Measurements from ENCODE around the gene KRTAP10-11.
"Not testable (repeated sequence)": the region's sequence is repeated elsewhere in the genome, so short reads cannot be mapped to it uniquely, and the experiment has no call there.

Gene KRTAP10-11

GRCh38 chr21:44637018-44637850 lies 9.0 kb upstream of the KRTAP10-11 start, which contains the start of gene KRTAP10-10:
KRTAP10-10 (plus strand) TSS chr21:44637356; CDS start chr21:44637418, 62 bp downstream.
- H3K9ac ChIP-seq (ENCODE audit: low read depth, low read length): no peak within 1 kb of the TSS
- no peaks in the 10 kb centered on the region for H3K36me3 ChIP-seq (ENCODE audit: insufficient read depth, low read length)
- H3K4me2 ChIP-seq (ENCODE audit: insufficient read depth, low read length): no peak within 1 kb of the TSS
- no peak within 1 kb of the TSS for H3K27ac ChIP-seq (ENCODE audit: low read length)
- ATAC-seq (ENCODE audit: insufficient read depth, low read depth) (no peak), DNase-seq (no peak)
- no peaks in the 10 kb centered on the region for H3K4me1 ChIP-seq (ENCODE audit: insufficient read depth, low read length)
- H4K20me1 ChIP-seq (ENCODE audit: insufficient read depth, low read length): no peaks in the 10 kb centered on the region
- TF ChIP-seq EZH2 (IDR thresholded peaks at IDR 0.05; ENCODE audit: borderline replicate concordance, low read depth, low read length, severe bottlenecking): no peak
- TF ChIP-seq, protein P1, sequence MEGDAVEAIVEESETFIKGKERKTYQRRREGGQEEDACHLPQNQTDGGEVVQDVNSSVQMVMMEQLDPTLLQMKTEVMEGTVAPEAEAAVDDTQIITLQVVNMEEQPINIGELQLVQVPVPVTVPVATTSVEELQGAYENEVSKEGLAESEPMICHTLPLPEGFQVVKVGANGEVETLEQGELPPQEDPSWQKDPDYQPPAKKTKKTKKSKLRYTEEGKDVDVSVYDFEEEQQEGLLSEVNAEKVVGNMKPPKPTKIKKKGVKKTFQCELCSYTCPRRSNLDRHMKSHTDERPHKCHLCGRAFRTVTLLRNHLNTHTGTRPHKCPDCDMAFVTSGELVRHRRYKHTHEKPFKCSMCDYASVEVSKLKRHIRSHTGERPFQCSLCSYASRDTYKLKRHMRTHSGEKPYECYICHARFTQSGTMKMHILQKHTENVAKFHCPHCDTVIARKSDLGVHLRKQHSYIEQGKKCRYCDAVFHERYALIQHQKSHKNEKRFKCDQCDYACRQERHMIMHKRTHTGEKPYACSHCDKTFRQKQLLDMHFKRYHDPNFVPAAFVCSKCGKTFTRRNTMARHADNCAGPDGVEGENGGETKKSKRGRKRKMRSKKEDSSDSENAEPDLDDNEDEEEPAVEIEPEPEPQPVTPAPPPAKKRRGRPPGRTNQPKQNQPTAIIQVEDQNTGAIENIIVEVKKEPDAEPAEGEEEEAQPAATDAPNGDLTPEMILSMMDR (IDR thresholded peaks at IDR 0.05; ENCODE audit: borderline replicate concordance, extremely low read depth, low read length, poor library complexity, severe bottlenecking): no peak
- H3K27me3 ChIP-seq (ENCODE audit: insufficient read depth, low read length, poor library complexity): no peaks in the 10 kb centered on the region
- H3K9me3 ChIP-seq (ENCODE audit: insufficient read depth, low read length, severe bottlenecking): no peaks in the 10 kb centered on the region
- no peak within 1 kb of the TSS for H3K4me3 ChIP-seq (ENCODE audit: low read depth in 1 of 2, low read length in 2 of 2)
- no peaks in the 10 kb centered on the region for H3K79me2 ChIP-seq (ENCODE audit: insufficient read depth, low read length)
- H2AFZ ChIP-seq (ENCODE audit: low read depth, low read length): no peak within 1 kb of the TSS

DNA sequence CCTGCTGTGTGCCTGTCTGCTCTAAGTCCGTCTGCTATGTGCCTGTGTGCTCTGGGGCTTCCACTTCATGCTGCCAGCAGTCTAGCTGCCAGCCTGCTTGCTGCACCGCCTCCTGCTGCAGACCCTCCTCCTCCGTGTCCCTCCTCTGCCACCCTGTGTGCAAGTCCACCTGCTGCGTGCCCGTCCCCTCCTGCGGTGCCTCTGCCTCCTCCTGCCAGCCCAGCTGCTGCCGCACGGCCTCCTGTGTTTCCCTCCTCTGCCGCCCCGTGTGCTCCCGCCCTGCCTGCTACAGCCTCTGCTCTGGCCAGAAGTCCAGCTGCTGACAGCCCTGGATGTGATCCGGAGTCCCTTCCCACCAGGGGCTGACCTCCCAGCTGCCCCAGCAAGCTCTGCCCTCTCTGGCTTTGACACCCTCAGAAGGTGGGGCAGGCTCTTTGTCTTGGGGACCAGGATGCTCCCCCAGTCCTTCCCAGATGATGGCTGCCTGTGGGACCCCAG lies 8.3 kb upstream of the KRTAP10-11 start:
- not testable (repeated sequence) for H3K27me3 ChIP-seq (ENCODE audit: insufficient read depth, low read length, poor library complexity); H3K4me2 ChIP-seq (ENCODE audit: insufficient read depth, low read length); DNase-seq; H3K27ac ChIP-seq (ENCODE audit: low read length); H3K9ac ChIP-seq (ENCODE audit: low read depth, low read length); H3K36me3 ChIP-seq (ENCODE audit: insufficient read depth, low read length); ATAC-seq (ENCODE audit: insufficient read depth, low read depth); H3K9me3 ChIP-seq (ENCODE audit: insufficient read depth, low read length, severe bottlenecking); H3K4me3 ChIP-seq (ENCODE audit: low read depth in 1 of 2, low read length in 2 of 2); H3K4me1 ChIP-seq (ENCODE audit: insufficient read depth, low read length); H2AFZ ChIP-seq (ENCODE audit: low read depth, low read length); H4K20me1 ChIP-seq (ENCODE audit: insufficient read depth, low read length); H3K79me2 ChIP-seq (ENCODE audit: insufficient read depth, low read length)

GRCh38 chr21:44638506-44639330 lies 7.5 kb upstream of the KRTAP10-11 start:
- not testable (repeated sequence) for H4K20me1 ChIP-seq (ENCODE audit: insufficient read depth, low read length); ATAC-seq (ENCODE audit: insufficient read depth, low read depth); H3K79me2 ChIP-seq (ENCODE audit: insufficient read depth, low read length); H3K4me2 ChIP-seq (ENCODE audit: insufficient read depth, low read length); H3K27me3 ChIP-seq (ENCODE audit: insufficient read depth, low read length, poor library complexity); H3K4me1 ChIP-seq (ENCODE audit: insufficient read depth, low read length); H3K27ac ChIP-seq (ENCODE audit: low read length); H3K4me3 ChIP-seq (ENCODE audit: low read depth in 1 of 2, low read length in 2 of 2); H3K36me3 ChIP-seq (ENCODE audit: insufficient read depth, low read length); H3K9ac ChIP-seq (ENCODE audit: low read depth, low read length); H2AFZ ChIP-seq (ENCODE audit: low read depth, low read length); DNase-seq; H3K9me3 ChIP-seq (ENCODE audit: insufficient read depth, low read length, severe bottlenecking)

GRCh38 chr21:44639331-44639655 lies 6.9 kb upstream of the KRTAP10-11 start:
- Histone ChIP-seq H3K4me3 (ENCODE audit: low read depth in 1 of 2, low read length in 2 of 2) (no peak overlapping the region), H3K4me1 (ENCODE audit: insufficient read depth, low read length) (no peaks in the 10 kb centered on the region), H3K79me2 (ENCODE audit: insufficient read depth, low read length) (no peaks in the 10 kb centered on the region), H3K4me2 (ENCODE audit: insufficient read depth, low read length) (no peak overlapping the region), H3K9ac (ENCODE audit: low read depth, low read length) (no peak overlapping the region), H3K27me3 (ENCODE audit: insufficient read depth, low read length, poor library complexity) (no peaks in the 10 kb centered on the region), H2AFZ (ENCODE audit: low read depth, low read length) (no peak overlapping the region), H3K36me3 (ENCODE audit: insufficient read depth, low read length) (no peaks in the 10 kb centered on the region), H3K27ac (ENCODE audit: low read length) (no peak overlapping the region), H3K9me3 (ENCODE audit: insufficient read depth, low read length, severe bottlenecking) (peaks cover 8% of the 10 kb centered on the region), H4K20me1 (ENCODE audit: insufficient read depth, low read length) (no peaks in the 10 kb centered on the region)
- TF ChIP-seq, protein P1 (IDR thresholded peaks at IDR 0.05; ENCODE audit: borderline replicate concordance, extremely low read depth, low read length, poor library complexity, severe bottlenecking): no peak
- no peak for TF ChIP-seq EZH2 (IDR thresholded peaks at IDR 0.05; ENCODE audit: borderline replicate concordance, low read depth, low read length, severe bottlenecking)
- ATAC-seq (ENCODE audit: insufficient read depth, low read depth) (no peak), DNase-seq (no peak)

All from DND-41 (cell line).